OCI-LY7 (cell line): ENCODE measurements around the gene FAM170B. TPM values are rescaled to one million over a fixed set of nuclear protein-coding genes. Genes with fewer than 3 reads are reported as not detected.

Experiments used
- BruUV-seq: library from RNA; stranded (reverse); fragments of 400-500 nt; replicated peaks from 2 replicates; lab custom pipeline; 2021; lab: Mats Ljungman, UMichigan
- CTCF ChIA-PET: fragments of 300-600 bp; sonication (Branson Sonifier 250); formaldehyde crosslinking; loops from one replicate; lab custom pipeline; 2022; ENCODE audit warnings: antibody characterized with exemption; ENCODE audit not compliant: unreplicated experiment; lab: Charles Lee
- POLR2A ChIA-PET: fragments of 300-600 bp; sonication (Branson Sonifier 250); formaldehyde crosslinking; loops from one replicate; lab custom pipeline; 2022; ENCODE audit warnings: antibody characterized with exemption; lab: Charles Lee
- DNase-seq: peaks from one replicate; pipeline ENCODE4 v3.0.0-alpha.2; 2015; ENCODE audit warnings: low spot score
- H2AFZ ChIP-seq: fragments of 200-600 bp; sonication (generic), shearing (Covaris generic); 2 replicates; pipeline ENCODE4 v1.6.1; 2014; ENCODE audit warnings: mild to moderate bottlenecking, antibody characterized with exemption, low read length, moderate library complexity
- H3K27ac ChIP-seq: fragments of 200-600 bp; sonication (generic); 2 replicates; pipeline ENCODE4 v1.5.1; 2014; ENCODE audit warnings: mixed run types, low read depth, mild to moderate bottlenecking, moderate library complexity, low read length, inconsistent platforms; ENCODE audit not compliant: poor library complexity, severe bottlenecking
- H3K36me3 ChIP-seq: fragments of 200-600 bp; sonication (generic); 2 replicates; pipeline ENCODE4 v1.6.1; 2014; ENCODE audit warnings: mild to moderate bottlenecking, antibody characterized with exemption, low read length, moderate library complexity, mixed read lengths; ENCODE audit not compliant: insufficient read depth
- H3K4me1 ChIP-seq: fragments of 200-600 bp; sonication (generic); 2 replicates; pipeline ENCODE4 v1.5.1; 2014; ENCODE audit warnings: mild to moderate bottlenecking, low read length; ENCODE audit not compliant: insufficient read depth, poor library complexity, severe bottlenecking
- H3K4me2 ChIP-seq: fragments of 200-600 bp; sonication (generic); 2 replicates; pipeline ENCODE4 v1.6.1; 2014; ENCODE audit warnings: mild to moderate bottlenecking, low read length
- H3K4me3 ChIP-seq: fragments of 200-600 bp; sonication (generic); 2 replicates; pipeline ENCODE4 v1.5.1; 2014; ENCODE audit warnings: mild to moderate bottlenecking, low read depth, low read length; ENCODE audit not compliant: poor library complexity, severe bottlenecking
- H3K79me2 ChIP-seq: fragments of 200-600 bp; sonication (generic); 2 replicates; pipeline ENCODE4 v1.6.1; 2016; ENCODE audit warnings: low read depth, mild to moderate bottlenecking, low read length, moderate library complexity, mixed read lengths; ENCODE audit not compliant: insufficient read depth
- H3K9me2 ChIP-seq: fragments of 200-600 bp; sonication (generic); 2 replicates; pipeline ENCODE4 v1.6.1; 2016; ENCODE audit warnings: mild to moderate bottlenecking, low read length, mixed read lengths; ENCODE audit not compliant: insufficient read depth
- H3K9me3 ChIP-seq: fragments of 200-600 bp; sonication (generic); 2 replicates; pipeline ENCODE4 v1.6.1; 2014; ENCODE audit warnings: mild to moderate bottlenecking, mixed run types, low read length, mixed read lengths
- H4K20me1 ChIP-seq: fragments of 200-600 bp; sonication (generic); 2 replicates; pipeline ENCODE4 v1.6.1; 2014; ENCODE audit warnings: mild to moderate bottlenecking, antibody characterized with exemption, low read length, moderate library complexity, mixed read lengths; ENCODE audit not compliant: insufficient read depth
- EZH2phosphoT487 ChIP-seq: fragments of 200-600 bp; sonication (generic); IDR thresholded peaks from 2 replicates; pipeline ENCODE4 v1.6.1; 2018; ENCODE audit warnings: low read depth, borderline replicate concordance, mild to moderate bottlenecking, mixed run types, antibody characterized with exemption, low read length, moderate library complexity, mixed read lengths
- intact Hi-C: fragments of 100-400 bp; cut with micrococcal nuclease; formaldehyde crosslinking; loops from one replicate; pipeline ENCODE4 v1.10.0; 2022; ENCODE audit not compliant: unreplicated experiment
- total RNA-seq, 2 experiments: library from RNA; depleted of rRNA in 1 of 2; stranded (reverse); fragments of >200 nt in 1 of 2; shearing (Covaris generic) in 1 of 2; gene quantifications; 2 replicates each; pipeline ENCODE4 v1.2.3, GENCODE V29; 2014 to 2022
- TF ChIP-seq, protein P1 (sequence below): fragments of 200-600 bp; sonication (generic); conservative IDR thresholded peaks from 2 replicates; pipeline ENCODE4 v1.5.1; 2014; ENCODE audit warnings: mild to moderate bottlenecking, antibody characterized with exemption, low read length, moderate library complexity, mixed read lengths

Gene FAM170B
- total RNA-seq, 2 experiments from 2014 or later: 0.23 to 0.38 TPM

GRCh38 chr10:49115796-49116508 is 17.9 kb downstream of the FAM170B start:
- no peak overlapping the region for H3K27ac ChIP-seq
- no TSS peak for BruUV-seq
- H3K36me3 ChIP-seq: no peaks in the 10 kb centered on the region
- H4K20me1 ChIP-seq: no peaks in the 10 kb centered on the region
- CTCF ChIA-PET: no interaction called here
- no peak overlapping the region for H2AFZ ChIP-seq
- intact Hi-C loops: no loop called here
- H3K4me3 ChIP-seq: no peak overlapping the region
- H3K9me3 ChIP-seq: no peaks in the 10 kb centered on the region
- no peaks in the 10 kb centered on the region for H3K9me2 ChIP-seq
- H3K4me1 ChIP-seq: peaks cover 12% of the 10 kb centered on the region
- no peaks in the 10 kb centered on the region for H3K79me2 ChIP-seq
- DNase-seq: no peak
- TF ChIP-seq EZH2phosphoT487: no peak
- TF ChIP-seq, protein P1, sequence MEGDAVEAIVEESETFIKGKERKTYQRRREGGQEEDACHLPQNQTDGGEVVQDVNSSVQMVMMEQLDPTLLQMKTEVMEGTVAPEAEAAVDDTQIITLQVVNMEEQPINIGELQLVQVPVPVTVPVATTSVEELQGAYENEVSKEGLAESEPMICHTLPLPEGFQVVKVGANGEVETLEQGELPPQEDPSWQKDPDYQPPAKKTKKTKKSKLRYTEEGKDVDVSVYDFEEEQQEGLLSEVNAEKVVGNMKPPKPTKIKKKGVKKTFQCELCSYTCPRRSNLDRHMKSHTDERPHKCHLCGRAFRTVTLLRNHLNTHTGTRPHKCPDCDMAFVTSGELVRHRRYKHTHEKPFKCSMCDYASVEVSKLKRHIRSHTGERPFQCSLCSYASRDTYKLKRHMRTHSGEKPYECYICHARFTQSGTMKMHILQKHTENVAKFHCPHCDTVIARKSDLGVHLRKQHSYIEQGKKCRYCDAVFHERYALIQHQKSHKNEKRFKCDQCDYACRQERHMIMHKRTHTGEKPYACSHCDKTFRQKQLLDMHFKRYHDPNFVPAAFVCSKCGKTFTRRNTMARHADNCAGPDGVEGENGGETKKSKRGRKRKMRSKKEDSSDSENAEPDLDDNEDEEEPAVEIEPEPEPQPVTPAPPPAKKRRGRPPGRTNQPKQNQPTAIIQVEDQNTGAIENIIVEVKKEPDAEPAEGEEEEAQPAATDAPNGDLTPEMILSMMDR: no peak
- H3K4me2 ChIP-seq: no peak overlapping the region
- POLR2A ChIA-PET: no interaction called here

- no peak for TF ChIP-seq EZH2phosphoT487
- TF ChIP-seq, protein P1: no peak
- Histone ChIP-seq H3K9me2 (no peaks in the 10 kb centered on the region), H3K36me3 (no peaks in the 10 kb centered on the region), H3K4me3 (no peak within 1 kb of the TSS), H2AFZ (no peak within 1 kb of the TSS), H3K4me1 (peaks cover 4% of the 10 kb centered on the region), H3K4me2 (no peak within 1 kb of the TSS), H3K27ac (no peak within 1 kb of the TSS), H3K9me3 (no peaks in the 10 kb centered on the region), H3K79me2 (no peaks in the 10 kb centered on the region), H4K20me1 (no peaks in the 10 kb centered on the region)
- no TSS peak for BruUV-seq
- DNase-seq: no peak
- ChIA-PET CTCF (no interaction called here), POLR2A (no interaction called here)
- intact Hi-C loops: no loop called here
Observed at GRCh38 chr10:49115015-49115795, 18.6 kb downstream of the FAM170B start, which contains the start of gene VSTM4. Gene VSTM4 (minus strand): TSS chr10:49115522. CDS start chr10:49115485, 37 bp downstream.

DNA sequence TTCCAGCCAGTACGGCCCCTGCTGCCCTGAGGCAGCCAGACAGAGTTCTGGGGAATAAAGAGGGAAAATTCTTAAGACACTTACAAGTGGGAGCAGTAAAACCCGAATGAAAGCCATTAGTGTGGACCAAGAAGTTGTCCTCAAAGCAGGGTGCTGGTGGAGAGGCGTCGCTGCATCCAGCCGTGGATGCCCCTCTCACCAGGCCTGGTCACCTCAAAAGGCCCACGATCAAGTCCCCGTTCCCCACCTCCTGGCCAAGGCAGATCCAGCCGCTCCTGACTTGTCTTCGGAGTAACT is 19.2 kb downstream of the FAM170B start:
- no peaks in the 10 kb centered on the region for H3K9me2 ChIP-seq
- H3K27ac ChIP-seq: no peak overlapping the region
- intact Hi-C loops: no loop called here
- no peak overlapping the region for H3K4me2 ChIP-seq
- H3K36me3 ChIP-seq: no peaks in the 10 kb centered on the region
- H3K4me3 ChIP-seq: no peak overlapping the region
- ChIA-PET CTCF (no interaction called here), POLR2A (interaction anchor here (1.6 kb wide), 1 partner anchor 14 kb away, joined by 5 read pairs; no protein-coding TSS in a partner anchor)
- H3K4me1 ChIP-seq: peaks cover 4% of the 10 kb centered on the region
- no peaks in the 10 kb centered on the region for H3K9me3 ChIP-seq
- no peak overlapping the region for H2AFZ ChIP-seq
- TF ChIP-seq, protein P1: no peak
- no peak for TF ChIP-seq EZH2phosphoT487
- H3K79me2 ChIP-seq: no peaks in the 10 kb centered on the region
- no peaks in the 10 kb centered on the region for H4K20me1 ChIP-seq
- BruUV-seq: no TSS peak
- no peak for DNase-seq
